HL-60 (cell line): Measurements from ENCODE around the gene GCNT3.

Experiments used
- GABPA ChIP-seq: IDR thresholded peaks from 2 replicates; pipeline ENCODE4 v1.6.1; 2012; ENCODE audit warnings: low read depth
- TF ChIP-seq, protein P1 (sequence below): IDR thresholded peaks from one replicate; pipeline ENCODE4 v1.5.1; 2011; ENCODE audit warnings: low read length, control low read depth, inconsistent platforms; ENCODE audit not compliant: insufficient read depth

GRCh38 chr15:59636184-59636583 is 24.6 kb downstream of the GCNT3 start:
- TF ChIP-seq, protein P1, sequence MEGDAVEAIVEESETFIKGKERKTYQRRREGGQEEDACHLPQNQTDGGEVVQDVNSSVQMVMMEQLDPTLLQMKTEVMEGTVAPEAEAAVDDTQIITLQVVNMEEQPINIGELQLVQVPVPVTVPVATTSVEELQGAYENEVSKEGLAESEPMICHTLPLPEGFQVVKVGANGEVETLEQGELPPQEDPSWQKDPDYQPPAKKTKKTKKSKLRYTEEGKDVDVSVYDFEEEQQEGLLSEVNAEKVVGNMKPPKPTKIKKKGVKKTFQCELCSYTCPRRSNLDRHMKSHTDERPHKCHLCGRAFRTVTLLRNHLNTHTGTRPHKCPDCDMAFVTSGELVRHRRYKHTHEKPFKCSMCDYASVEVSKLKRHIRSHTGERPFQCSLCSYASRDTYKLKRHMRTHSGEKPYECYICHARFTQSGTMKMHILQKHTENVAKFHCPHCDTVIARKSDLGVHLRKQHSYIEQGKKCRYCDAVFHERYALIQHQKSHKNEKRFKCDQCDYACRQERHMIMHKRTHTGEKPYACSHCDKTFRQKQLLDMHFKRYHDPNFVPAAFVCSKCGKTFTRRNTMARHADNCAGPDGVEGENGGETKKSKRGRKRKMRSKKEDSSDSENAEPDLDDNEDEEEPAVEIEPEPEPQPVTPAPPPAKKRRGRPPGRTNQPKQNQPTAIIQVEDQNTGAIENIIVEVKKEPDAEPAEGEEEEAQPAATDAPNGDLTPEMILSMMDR, result no peak
- TF ChIP-seq GABPA, result no peak
